GM23338 (cell line): Measurements from ENCODE around the gene MVB12B.

Source experiments
- CREB1 ChIP-seq: fragments of 250-450 bp; sonication (Bioruptor Pico); IDR thresholded peaks from 2 replicates; pipeline ENCODE4 v1.5.0; 2020; ENCODE audit warnings: low read depth, mild to moderate bottlenecking, moderate library complexity
- CTCF ChIP-seq, 2 experiments: fragments of 200-600 bp in 1 of 2; sonication (generic) in 1 of 2; conservative IDR thresholded peaks; 2 replicates each; pipeline versions ENCODE4 v1.5.1 to v1.6.1; 2016 to 2017; ENCODE audit warnings: antibody characterized with exemption in 2 of 2, low read depth in 2 of 2, mild to moderate bottlenecking in 2 of 2, moderate library complexity in 1 of 2

- TF ChIP-seq CTCF (conservative IDR thresholded peaks at IDR 0.05; ENCODE audit: low read depth in 2 of 2) (no peak), CREB1 (no peak)
Measured at GRCh38 chr9:126424511-126424910, 97.9 kb downstream of the MVB12B start.
